Activated CD4-positive, alpha-beta T cell treated with anti-CD3 and anti-CD28 coated beads, Interleukin-2, Interleukin-6, amounts not matched to agents 100 ng/mL and 50 ng/mL, durations not matched to agents 16 hours and 8 hours (primary cell): ENCODE data around the gene NCK1.

Experiments used
- DNase-seq: peaks from one replicate; pipeline ENCODE4 v3.0.0-alpha.2; 2020

NCK1 gene

GRCh38 chr3:136913168-136913567 is 51.2 kb downstream of the NCK1 start:
- DNase-seq: no peak

DNA sequence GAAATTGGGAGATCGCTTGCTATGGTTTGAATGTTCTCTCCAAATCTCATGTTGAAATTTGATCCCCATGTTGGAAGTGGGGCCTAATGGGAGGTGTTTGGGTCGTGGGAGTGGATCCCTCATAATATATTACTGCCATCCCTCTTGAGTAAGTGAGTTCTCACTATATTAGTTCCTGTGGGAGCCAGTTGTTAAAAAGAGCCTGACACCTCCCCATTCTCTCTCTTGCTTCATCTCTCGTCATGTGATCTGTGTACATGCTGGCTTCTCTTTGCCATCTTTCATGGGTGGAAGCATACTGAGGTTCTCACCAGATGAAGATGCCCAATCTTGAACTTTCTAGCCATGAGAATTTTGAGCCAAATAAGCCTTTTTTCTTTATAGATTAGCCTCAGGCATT is 52.7 kb downstream of the NCK1 start:
- no peak for DNase-seq

DNA sequence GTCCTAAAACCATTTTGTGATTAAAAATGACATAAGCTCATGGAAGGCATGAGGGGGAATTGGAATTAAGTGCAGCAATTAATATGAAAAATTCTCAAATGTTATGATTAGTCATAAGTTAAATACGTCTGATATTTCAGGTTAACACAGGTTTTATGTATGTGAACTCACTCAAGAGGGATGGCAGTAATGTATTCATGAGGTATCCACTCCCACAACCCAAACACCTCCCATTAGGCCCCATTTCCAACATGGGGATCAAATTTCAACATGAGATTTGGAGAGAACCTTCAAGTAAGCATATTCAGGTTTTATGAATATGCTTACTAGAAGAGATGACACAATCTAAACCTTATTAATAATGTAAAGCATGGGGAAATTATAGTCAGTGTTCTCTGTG is 54.2 kb downstream of the NCK1 start:
- no peak for DNase-seq

DNA sequence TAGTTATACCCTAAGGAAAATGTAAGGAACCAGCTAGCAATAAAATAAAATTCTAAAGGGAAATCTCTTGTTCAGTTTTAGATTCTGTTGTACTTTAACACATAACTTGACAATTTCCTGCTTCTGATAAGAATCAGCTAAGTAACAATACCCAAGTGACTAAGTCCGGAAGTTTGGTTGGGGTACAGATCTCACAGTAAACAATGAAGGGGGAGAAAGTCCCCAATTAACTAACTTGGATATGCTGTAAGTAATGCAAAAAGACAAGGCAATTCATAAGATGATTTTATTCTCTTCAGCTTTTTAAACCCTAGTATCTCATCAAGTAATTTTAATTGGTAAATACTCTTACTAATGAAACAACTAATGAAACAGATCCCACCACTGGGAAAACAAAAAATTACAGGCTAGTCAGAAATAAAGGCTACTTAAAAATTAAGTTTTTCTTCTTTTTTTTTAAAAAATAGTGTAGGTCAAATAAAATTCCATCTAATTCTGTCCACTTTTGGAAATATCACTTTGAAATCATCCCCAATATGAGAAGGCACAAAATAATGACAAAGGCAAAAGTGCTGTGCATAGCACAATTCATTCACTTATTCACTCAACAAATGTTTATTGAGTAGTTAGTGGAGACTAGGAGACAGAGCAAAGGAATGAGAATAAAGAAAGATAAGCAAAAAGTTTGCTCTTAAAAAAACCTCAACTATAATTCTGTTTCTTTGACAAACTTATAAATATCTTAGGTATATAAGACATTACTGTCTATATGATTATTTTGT is 58.0 kb downstream of the NCK1 start:
- peak; percentile 74 for DNase-seq

- DNase-seq: no peak
Measured at GRCh38 chr3:136920904-136921611, 59.0 kb downstream of the NCK1 start.

DNA sequence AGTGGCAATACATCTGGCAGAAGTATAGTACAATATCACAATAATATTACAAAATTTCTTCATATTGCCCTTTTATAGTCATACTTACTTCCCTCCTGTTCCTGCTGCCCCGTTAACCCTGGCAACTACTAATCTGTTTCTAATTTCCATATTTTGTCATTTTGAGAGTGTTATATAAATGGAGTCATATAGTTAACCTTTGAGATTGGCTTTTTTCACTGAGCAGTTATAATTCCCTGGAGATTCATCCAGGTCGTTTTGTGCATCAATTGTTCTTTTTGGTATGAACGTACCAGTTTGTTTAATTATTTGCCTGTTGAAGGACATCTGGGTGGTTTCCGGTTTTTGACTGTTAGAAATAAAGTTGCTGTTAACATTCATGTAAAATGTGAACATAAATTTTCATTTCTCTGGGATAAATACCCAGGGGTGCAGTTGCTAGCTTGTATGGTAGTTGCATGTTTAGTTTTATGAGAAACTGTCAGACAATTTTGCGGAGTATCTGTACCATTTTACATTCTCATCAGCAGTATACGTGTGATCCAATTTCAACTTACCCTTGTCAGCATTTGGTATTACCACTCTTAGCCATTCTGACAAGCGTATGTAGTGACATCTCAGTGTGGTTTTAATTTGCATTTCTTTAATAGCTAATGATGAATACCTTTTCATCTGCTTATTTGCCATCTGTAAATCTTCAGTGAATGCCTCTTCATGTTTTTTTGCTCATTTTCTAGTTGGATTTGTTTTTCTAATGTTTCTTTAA is 63.6 kb downstream of the NCK1 start:
- no peak for DNase-seq

- no peak for DNase-seq
Measured at GRCh38 chr3:136928240-136928639, 66.2 kb downstream of the NCK1 start.

DNA sequence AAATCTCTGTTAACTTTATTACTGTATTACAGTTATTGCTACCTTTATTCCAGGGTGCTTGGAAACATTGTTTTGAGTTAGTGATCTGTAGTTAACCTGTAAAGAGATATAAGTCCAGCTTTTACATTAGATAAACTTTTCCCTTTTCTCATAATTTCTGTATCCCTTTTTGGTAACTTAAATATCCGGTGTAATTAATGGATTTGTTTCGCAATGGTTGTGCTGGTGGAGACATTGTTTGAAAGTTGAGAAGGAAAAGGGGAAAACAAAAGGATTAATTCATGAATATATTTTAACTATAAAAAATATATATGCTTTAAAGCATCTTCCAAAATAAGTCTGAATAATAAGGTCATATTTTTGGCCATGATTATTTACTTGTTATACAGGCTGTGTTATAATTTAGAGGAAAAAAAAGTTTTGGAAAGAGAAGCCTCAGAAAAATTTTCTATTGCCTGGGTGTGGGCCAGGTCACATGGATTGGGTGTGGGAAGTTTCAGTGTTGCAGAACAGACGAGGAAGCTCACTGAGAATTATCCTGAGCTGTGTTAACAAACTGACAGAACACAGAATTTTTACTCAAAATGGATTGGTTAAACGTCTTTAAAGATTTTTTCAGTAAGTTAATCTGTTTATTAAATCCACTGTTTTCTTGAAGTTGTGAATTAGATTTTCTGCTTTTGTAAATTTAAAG is 68.1 kb downstream of the NCK1 start:
- DNase-seq: no peak

DNA sequence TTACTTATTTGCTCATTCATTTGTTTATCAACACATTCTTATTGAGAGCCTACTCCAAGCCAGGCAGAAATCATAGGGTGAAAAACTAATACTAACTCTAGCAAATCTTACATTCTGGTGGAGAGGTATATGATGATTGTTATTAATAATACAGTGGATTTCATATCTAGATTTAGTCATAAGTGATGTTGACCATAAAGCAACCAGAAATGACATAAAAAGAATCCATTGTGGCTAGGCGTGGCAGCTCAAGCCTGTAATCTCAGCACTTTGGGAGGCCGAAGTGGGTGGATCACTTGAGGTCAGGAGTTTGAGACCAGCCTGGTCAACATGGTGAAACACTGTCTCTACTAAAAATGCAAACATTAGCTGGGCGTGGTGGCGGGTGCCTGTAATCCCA is 69.6 kb downstream of the NCK1 start:
- DNase-seq: peak; percentile 14

DNA sequence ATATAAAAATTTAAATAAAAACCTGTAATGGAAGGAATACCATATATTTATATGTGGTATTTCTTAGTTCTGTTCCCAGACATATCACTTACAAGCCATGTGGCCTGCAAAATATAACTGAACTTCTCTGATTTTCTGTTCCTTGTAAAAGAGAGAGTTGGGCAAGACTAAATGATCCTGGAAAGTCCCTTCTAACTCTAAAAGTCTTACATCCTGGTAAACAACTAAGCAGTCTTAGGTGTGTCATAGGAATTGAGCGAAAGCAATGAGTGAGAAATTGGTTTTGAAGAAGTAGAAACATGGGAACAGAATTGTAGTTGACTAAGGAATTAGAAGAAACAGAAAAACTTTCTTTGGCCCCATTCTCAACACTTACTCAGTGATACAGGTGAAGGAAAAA is 70.5 kb downstream of the NCK1 start:
- peak; percentile 20 for DNase-seq

DNA sequence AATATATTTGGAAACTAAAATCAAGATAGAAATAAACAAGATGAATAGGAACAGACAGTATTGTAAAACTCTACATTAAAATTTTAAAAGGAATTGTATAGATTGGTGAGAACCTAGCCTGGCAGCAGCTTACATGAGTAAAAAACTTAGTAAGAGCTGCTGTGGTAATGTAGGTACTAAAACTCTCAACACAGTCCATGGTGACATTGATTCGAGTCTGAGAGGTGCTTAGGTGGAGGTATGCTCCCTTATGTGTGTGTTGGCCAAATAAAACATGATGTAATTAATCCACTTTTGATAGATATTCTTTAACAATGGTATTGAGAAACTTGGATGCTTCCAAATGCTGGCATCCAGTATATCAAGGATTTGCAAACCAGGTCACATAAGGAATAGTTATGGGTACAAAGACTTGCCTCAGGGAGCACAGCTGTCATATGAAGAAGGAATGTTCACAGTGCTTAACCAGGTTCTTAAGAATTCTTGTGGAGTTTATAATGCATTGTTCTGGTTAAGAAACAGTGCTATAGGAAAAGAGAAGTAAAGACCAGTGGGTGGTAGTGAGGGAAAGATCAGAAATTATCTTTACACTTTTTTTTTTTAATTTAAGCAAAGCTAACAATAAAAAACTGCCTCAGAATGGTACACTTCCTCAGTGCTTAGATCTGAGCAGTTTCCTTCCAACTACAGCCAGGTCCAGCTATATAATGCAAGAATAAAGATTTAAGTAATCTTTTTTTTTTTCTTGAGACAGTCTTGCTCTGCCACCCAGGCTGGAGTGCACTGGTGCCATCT is 71.2 kb downstream of the NCK1 start:
- DNase-seq: no peak

- no peak for DNase-seq
Measured at GRCh38 chr3:136937175-136937574, 75.2 kb downstream of the NCK1 start.

- no peak for DNase-seq
Measured at GRCh38 chr3:136937851-136938250, 75.8 kb downstream of the NCK1 start.

GRCh38 chr3:136938334-136938733 is 76.3 kb downstream of the NCK1 start:
- no peak for DNase-seq

GRCh38 chr3:136939489-136939888 is 77.5 kb downstream of the NCK1 start:
- DNase-seq: no peak

DNA sequence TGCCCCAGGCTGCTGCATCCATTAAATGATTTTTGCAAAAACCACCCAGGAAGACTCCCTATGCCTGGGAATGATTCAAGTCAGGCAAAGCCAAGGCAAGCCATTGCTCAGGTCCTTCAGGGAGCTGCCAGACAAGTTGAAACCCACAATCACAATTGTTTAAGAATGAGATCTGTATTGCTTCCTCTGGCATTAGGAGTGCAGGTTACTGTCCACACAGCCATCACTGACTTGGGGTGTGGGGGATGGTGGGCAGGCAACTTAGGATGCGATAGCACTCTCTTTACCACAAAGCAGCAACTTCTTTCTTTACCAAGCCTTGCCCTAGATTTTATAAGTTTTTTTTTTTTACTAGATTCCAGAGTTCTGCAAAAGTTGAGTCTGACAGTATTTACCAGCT is 80.8 kb downstream of the NCK1 start:
- no peak for DNase-seq

DNA sequence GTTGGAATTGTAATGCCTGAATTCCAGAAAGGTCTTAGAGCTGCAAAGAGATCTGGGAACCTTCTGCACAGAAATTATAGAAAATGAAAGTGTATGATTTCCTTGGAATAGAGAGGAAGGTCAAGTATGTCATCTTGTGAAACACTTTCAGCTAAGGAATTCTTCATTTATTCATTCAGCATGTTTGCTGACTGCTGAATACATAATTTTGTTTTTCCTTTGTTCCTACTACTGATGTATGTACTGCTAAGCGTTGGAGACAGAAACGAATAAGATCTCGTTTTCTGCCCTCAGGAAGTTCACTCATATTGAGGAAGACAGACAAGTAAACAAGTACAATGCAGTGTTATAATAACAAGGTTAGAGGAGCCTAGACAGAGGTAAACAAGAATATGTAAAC is 81.4 kb downstream of the NCK1 start:
- DNase-seq: no peak

GRCh38 chr3:136946978-136947377 is 85.0 kb downstream of the NCK1 start:
- DNase-seq: no peak

DNA sequence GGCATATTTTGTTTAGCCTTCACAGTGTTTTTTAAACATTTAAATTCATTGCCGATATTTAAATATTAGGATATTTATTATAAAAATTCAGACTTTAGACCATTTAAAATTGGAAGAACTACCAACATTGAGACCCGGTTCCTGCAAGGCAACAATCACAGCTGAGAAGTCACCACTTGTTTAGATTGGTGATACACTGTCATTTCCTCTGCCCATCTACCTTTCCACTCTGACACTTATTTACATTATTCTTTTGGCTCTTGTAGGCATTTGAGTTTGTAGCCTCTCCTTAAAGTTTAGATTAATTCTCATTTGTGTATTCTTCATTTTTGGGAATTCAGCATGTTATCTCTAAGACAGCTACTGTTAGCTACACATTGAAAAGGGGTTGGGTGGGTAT is 85.5 kb downstream of the NCK1 start:
- DNase-seq: no peak

DNA sequence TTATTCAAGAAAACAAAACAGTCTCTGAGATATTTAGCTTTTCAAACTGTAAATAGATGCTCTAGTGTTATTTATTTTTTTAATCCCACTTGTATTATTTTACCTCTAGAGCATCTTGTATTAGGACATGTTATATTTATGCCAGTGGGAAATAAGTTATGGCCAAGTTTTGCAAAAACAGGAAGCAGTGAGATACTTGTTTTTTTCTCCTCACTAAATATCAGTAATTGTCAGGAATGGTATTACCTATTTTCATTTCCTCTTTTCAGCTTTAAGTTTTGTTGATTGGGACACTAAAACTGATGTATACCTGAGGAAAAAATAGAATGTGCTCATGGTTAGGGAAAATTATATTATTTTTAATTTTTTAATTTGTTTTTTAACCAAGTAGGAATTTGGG is 87.1 kb downstream of the NCK1 start:
- DNase-seq: no peak

- DNase-seq: no peak
Measured at GRCh38 chr3:136949708-136950107, 87.7 kb downstream of the NCK1 start.

DNA sequence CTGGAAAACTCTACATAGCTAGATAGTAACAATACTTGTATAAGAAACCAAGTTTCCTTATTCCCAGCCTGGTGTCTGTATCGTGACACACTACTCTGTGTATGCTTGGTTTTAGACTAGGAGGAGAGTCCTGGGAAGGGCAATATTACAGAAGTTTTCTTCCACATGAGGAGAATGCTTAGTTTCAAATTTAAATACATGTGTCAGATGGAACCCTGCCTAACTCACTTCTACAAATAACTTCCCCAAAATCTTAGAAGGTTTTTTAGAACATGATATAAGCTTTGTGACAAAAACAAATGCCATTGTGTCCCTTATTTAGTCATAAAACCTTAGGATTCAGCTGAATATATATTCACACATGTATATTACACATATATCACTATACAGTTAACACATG is 88.6 kb downstream of the NCK1 start:
- DNase-seq: no peak
